KMS-11 (cell line): Measurements from ENCODE around the gene PPP1R18.
"Not testable (repeated sequence)": the region's sequence is repeated elsewhere in the genome, so short reads cannot be mapped to it uniquely, and the experiment has no call there.

Experiments
- H2AFZ ChIP-seq: fragments of 200-600 bp; sonication (generic); 2 replicates; pipeline ENCODE4 v1.6.1; 2016; ENCODE audit warnings: antibody characterized with exemption, mixed run types, low read depth
- H3K27ac ChIP-seq: fragments of 200-600 bp; sonication (generic); 2 replicates; pipeline ENCODE4 v1.6.1; 2016; ENCODE audit warnings: mild to moderate bottlenecking, mixed run types
- H3K27me3 ChIP-seq: fragments of 200-600 bp; sonication (generic); 2 replicates; pipeline ENCODE4 v1.6.1; 2017; ENCODE audit warnings: mild to moderate bottlenecking, low read depth, mixed run types, moderate library complexity; ENCODE audit not compliant: insufficient read depth
- H3K36me3 ChIP-seq: fragments of 200-600 bp; sonication (generic); 2 replicates; pipeline ENCODE4 v1.6.1; 2017; ENCODE audit warnings: mild to moderate bottlenecking, mixed run types; ENCODE audit not compliant: insufficient read depth
- H3K4me1 ChIP-seq: fragments of 200-600 bp; sonication (generic); 2 replicates; pipeline ENCODE4 v1.6.1; 2016; ENCODE audit warnings: mild to moderate bottlenecking, low read depth, mixed run types; ENCODE audit not compliant: poor library complexity, severe bottlenecking
- H3K4me2 ChIP-seq: fragments of 200-600 bp; sonication (generic); 2 replicates; pipeline ENCODE4 v1.7.0; 2016; ENCODE audit warnings: mild to moderate bottlenecking, mixed run types
- H3K4me3 ChIP-seq: fragments of 200-600 bp; sonication (generic); IDR thresholded peaks from 2 replicates; pipeline ENCODE4 v1.6.1; 2017; ENCODE audit warnings: low read depth, low read length, mixed read lengths; ENCODE audit not compliant: insufficient read depth
- H3K79me2 ChIP-seq: fragments of 200-600 bp; sonication (generic); 2 replicates; pipeline ENCODE4 v1.6.1; 2016; ENCODE audit warnings: low read depth, mixed run types; ENCODE audit not compliant: insufficient read depth
- H3K9ac ChIP-seq: fragments of 200-600 bp; sonication (generic); 2 replicates; pipeline ENCODE4 v1.6.1; 2016; ENCODE audit warnings: mild to moderate bottlenecking, mixed run types
- H4K20me1 ChIP-seq: fragments of 200-600 bp; sonication (generic); 2 replicates; pipeline ENCODE4 v1.6.1; 2016; ENCODE audit warnings: mild to moderate bottlenecking, mixed run types; ENCODE audit not compliant: insufficient read depth
- CTCF ChIP-seq: fragments of 200-600 bp; sonication (generic); conservative IDR thresholded peaks from 2 replicates; pipeline ENCODE4 v1.6.1; 2017; ENCODE audit warnings: low read depth, mild to moderate bottlenecking, antibody characterized with exemption, low read length, moderate library complexity, mixed read lengths

The PPP1R18 gene

GRCh38 chr6:30722280-30723112 is 36.1 kb upstream of the PPP1R18 start:
- peak overlapping the region; percentile 99 for H3K9ac ChIP-seq
- peaks cover 50% of the 10 kb centered on the region for H3K79me2 ChIP-seq
- H3K27ac ChIP-seq, result peak overlapping the region; percentile 73
- TF ChIP-seq CTCF, result peak; percentile 98
- H3K36me3 ChIP-seq, result peaks cover 23% of the 10 kb centered on the region; the same call in 1 of the 2 replicates
- H3K27me3 ChIP-seq, result no peaks in the 10 kb centered on the region
- H2AFZ ChIP-seq, result no peak overlapping the region
- H3K4me3 ChIP-seq, result no peak overlapping the region
- H4K20me1 ChIP-seq, result peaks cover 36% of the 10 kb centered on the region
- H3K4me2 ChIP-seq, result peak overlapping the region; percentile 81
- peaks cover 51% of the 10 kb centered on the region for H3K4me1 ChIP-seq

- H3K9ac ChIP-seq, result peak overlapping the region; percentile 99
- not testable (repeated sequence) for H3K4me3 ChIP-seq, H3K27me3 ChIP-seq, H2AFZ ChIP-seq
- peak overlapping the region; percentile 73 for H3K27ac ChIP-seq
- H3K79me2 ChIP-seq, result peaks cover 50% of the 10 kb centered on the region
- peaks cover 36% of the 10 kb centered on the region for H4K20me1 ChIP-seq
- H3K4me2 ChIP-seq, result peak overlapping the region; percentile 81
- H3K36me3 ChIP-seq, result peaks cover 23% of the 10 kb centered on the region; the same call in 1 of the 2 replicates
- H3K4me1 ChIP-seq, result peaks cover 51% of the 10 kb centered on the region
These were observed 35.5 kb upstream of the PPP1R18 start for GRCh38 chr6:30722025-30722279.

GRCh38 chr6:30721198-30722024 is 35.0 kb upstream of the PPP1R18 start:
- H3K36me3 ChIP-seq, result peaks cover 23% of the 10 kb centered on the region; the same call in 1 of the 2 replicates
- no peak overlapping the region for H2AFZ ChIP-seq
- H3K4me3 ChIP-seq, result no peak overlapping the region
- peaks cover 52% of the 10 kb centered on the region for H3K4me1 ChIP-seq
- H4K20me1 ChIP-seq, result peaks cover 36% of the 10 kb centered on the region
- no peaks in the 10 kb centered on the region for H3K27me3 ChIP-seq
- H3K9ac ChIP-seq, result peak overlapping the region; percentile 99
- H3K27ac ChIP-seq, result peak overlapping the region; percentile 96
- peaks cover 50% of the 10 kb centered on the region for H3K79me2 ChIP-seq
- peak overlapping the region; percentile 88 for H3K4me2 ChIP-seq
- no peak; the same call in 1 of the 2 replicates for TF ChIP-seq CTCF

GRCh38 chr6:30720738-30721197 is 34.3 kb upstream of the PPP1R18 start:
- Histone ChIP-seq H3K4me3 (no peak overlapping the region), H3K4me2 (peak overlapping the region; percentile 88), H2AFZ (no peak overlapping the region), H3K9ac (peak overlapping the region; percentile 99), H3K27me3 (no peaks in the 10 kb centered on the region), H3K4me1 (peaks cover 59% of the 10 kb centered on the region), H3K27ac (peak overlapping the region; percentile 96), H3K79me2 (peaks cover 56% of the 10 kb centered on the region), H3K36me3 (peaks cover 23% of the 10 kb centered on the region; the same call in 1 of the 2 replicates), H4K20me1 (peaks cover 36% of the 10 kb centered on the region)
- TF ChIP-seq CTCF, result no peak
